ENCODE results near the gene NHLRC2.
"Not testable (repeated sequence)": the region's sequence is repeated elsewhere in the genome, so short reads cannot be mapped to it uniquely, and the experiment has no call there.

NHLRC2 gene

GRCh38 chr10:113943196-113943595 lies 88.7 kb downstream of the NHLRC2 start:
- not testable (repeated sequence) for DNase-seq (ENCODE audit: low read depth in 2 of 2)

GRCh38 chr10:113945075-113945686 lies 90.7 kb downstream of the NHLRC2 start:
- no peak for DNase-seq (ENCODE audit: low read depth in 2 of 2)

- DNase-seq (ENCODE audit: low read depth in 2 of 2): no peak
These were observed 91.2 kb downstream of the NHLRC2 start for GRCh38 chr10:113945687-113946085.

- DNase-seq (ENCODE audit: low read depth in 2 of 2): no peak
These were observed 93.0 kb downstream of the NHLRC2 start for GRCh38 chr10:113947184-113948041.

- DNase-seq (ENCODE audit: low read depth in 2 of 2): no peak
These were observed 93.6 kb downstream of the NHLRC2 start for GRCh38 chr10:113948048-113948447.

- DNase-seq (ENCODE audit: low read depth in 2 of 2): no peak
These were observed 95.8 kb downstream of the NHLRC2 start for GRCh38 chr10:113950268-113950667.

GRCh38 chr10:113953505-113954272 lies 99.2 kb downstream of the NHLRC2 start:
- no peak for DNase-seq (ENCODE audit: low read depth in 2 of 2)

GRCh38 chr10:113954409-113954808 lies 99.9 kb downstream of the NHLRC2 start:
- no peak for DNase-seq (ENCODE audit: low read depth in 2 of 2)

GRCh38 chr10:113957013-113957412 lies 102.6 kb downstream of the NHLRC2 start:
- no peak for DNase-seq (ENCODE audit: low read depth in 2 of 2)

GRCh38 chr10:113958631-113959382 lies 104.3 kb downstream of the NHLRC2 start:
- no peak for DNase-seq (ENCODE audit: low read depth in 2 of 2)

- no peak for DNase-seq (ENCODE audit: low read depth in 2 of 2)
These were observed 104.9 kb downstream of the NHLRC2 start for GRCh38 chr10:113959383-113959760.

- no peak for DNase-seq (ENCODE audit: low read depth in 2 of 2)
These were observed 106.2 kb downstream of the NHLRC2 start for GRCh38 chr10:113960617-113961181.

- DNase-seq (ENCODE audit: low read depth in 2 of 2): peak; percentile 29 to 30
These were observed 106.9 kb downstream of the NHLRC2 start for GRCh38 chr10:113961182-113962031.

- DNase-seq (ENCODE audit: low read depth in 2 of 2): no peak
These were observed 110.6 kb downstream of the NHLRC2 start for GRCh38 chr10:113965077-113965476.

GRCh38 chr10:113965683-113966082 lies 111.2 kb downstream of the NHLRC2 start:
- DNase-seq (ENCODE audit: low read depth in 2 of 2): no peak
